Keratinocyte (primary cell): ENCODE measurements around the gene SLC38A7. TPM values are rescaled to one million over a fixed set of nuclear protein-coding genes. Genes with fewer than 3 reads are reported as not detected.
A peak's percentile ranks its signal among the peaks of the same experiment; 100 is the strongest.
"Not testable (repeated sequence)": the region's sequence is repeated elsewhere in the genome, so short reads cannot be mapped to it uniquely, and the experiment has no call there.

ENCODE experiments used
- DNase-seq: peaks from one replicate; pipeline ENCODE4 v3.0.0-alpha.2; 2011; ENCODE audit warnings: low read depth, missing footprints, low spot score
- FAIRE-seq: peaks from 2 replicates; lab custom pipeline; 2011; peaks lifted over from hg19 to GRCh38; lab: Jason Lieb, UNC
- H2AFZ ChIP-seq: 2 replicates; pipeline ENCODE4 v1.6.0; 2012; ENCODE audit warnings: low read length, control low read depth, inconsistent platforms; ENCODE audit not compliant: control insufficient read depth
- H3K27ac ChIP-seq: 2 replicates; pipeline ENCODE4 v1.5.1; 2011; ENCODE audit warnings: low read length; ENCODE audit not compliant: control insufficient read depth, insufficient read depth
- H3K27me3 ChIP-seq: 3 replicates; pipeline ENCODE4 v1.6.0; 2011; ENCODE audit warnings: low read length; ENCODE audit not compliant: control insufficient read depth, insufficient read depth; ENCODE audit errors: extremely low read depth
- H3K36me3 ChIP-seq, 2 experiments: 2 replicates in 1 of 2; 3 replicates in 1 of 2; pipeline ENCODE4 v1.5.1; 2011; ENCODE audit warnings: low read length in 2 of 2, mild to moderate bottlenecking in 1 of 2; ENCODE audit not compliant: control insufficient read depth in 2 of 2, insufficient read depth in 2 of 2; ENCODE audit errors: extremely low read depth in 1 of 2
- H3K4me1 ChIP-seq: 3 replicates; pipeline ENCODE4 v1.5.1; 2011; ENCODE audit warnings: low read length; ENCODE audit not compliant: control insufficient read depth, insufficient read depth; ENCODE audit errors: extremely low read depth
- H3K4me2 ChIP-seq: 3 replicates; pipeline ENCODE4 v1.6.0; 2011; ENCODE audit warnings: low read depth, low read length; ENCODE audit not compliant: control insufficient read depth, insufficient read depth; ENCODE audit errors: extremely low read depth
- H3K4me3 ChIP-seq, 3 experiments: fragments of 200-600 bp in 1 of 3; sonication (generic) in 1 of 3; 2 replicates in 2 of 3; 3 replicates in 1 of 3; pipeline ENCODE4 v1.5.1; 2011 to 2016; ENCODE audit warnings: low read length in 3 of 3, mild to moderate bottlenecking in 3 of 3, control low read depth in 2 of 3, inconsistent platforms in 1 of 3, low read depth in 1 of 3, mixed read lengths in 1 of 3, mixed run types in 1 of 3, moderate library complexity in 1 of 3; ENCODE audit not compliant: control insufficient read depth in 2 of 3, insufficient read depth in 2 of 3; ENCODE audit errors: extremely low read depth in 1 of 3
- H3K79me2 ChIP-seq: 2 replicates; pipeline ENCODE4 v1.6.0; 2012; ENCODE audit warnings: low read length; ENCODE audit not compliant: control insufficient read depth, insufficient read depth
- H3K9ac ChIP-seq: 3 replicates; pipeline ENCODE4 v1.6.0; 2011; ENCODE audit warnings: low read length; ENCODE audit not compliant: control insufficient read depth, insufficient read depth; ENCODE audit errors: extremely low read depth
- H3K9me1 ChIP-seq: 3 replicates; pipeline ENCODE4 v1.6.0; 2011; ENCODE audit warnings: low read length; ENCODE audit not compliant: control insufficient read depth, insufficient read depth; ENCODE audit errors: extremely low read depth
- H3K9me3 ChIP-seq: 2 replicates; pipeline ENCODE4 v1.5.1; 2012; ENCODE audit warnings: low read depth, low read length; ENCODE audit not compliant: control insufficient read depth
- H4K20me1 ChIP-seq: 3 replicates; pipeline ENCODE4 v1.6.0; 2011; ENCODE audit warnings: low read length; ENCODE audit not compliant: control insufficient read depth, insufficient read depth; ENCODE audit errors: extremely low read depth
- CTCF ChIP-seq, 3 experiments: IDR thresholded peaks in 1 of 3; conservative IDR thresholded peaks in 1 of 3; optimal IDR thresholded peaks in 1 of 3; 2 replicates in 2 of 3; 3 replicates in 1 of 3; pipeline versions ENCODE3 to v1.5.1; 2011; ENCODE audit warnings: low read length in 3 of 3, mild to moderate bottlenecking in 3 of 3, moderate library complexity in 2 of 3, control low read depth in 1 of 3, inconsistent platforms in 1 of 3; ENCODE audit not compliant: insufficient read depth in 2 of 3; ENCODE audit errors: extremely low read depth in 1 of 3
- EZH2 ChIP-seq: IDR thresholded peaks from one replicate; pipeline ENCODE4 v1.6.1; 2012; ENCODE audit warnings: inconsistent platforms, mild to moderate bottlenecking, low read length, moderate library complexity
- dilution Hi-C: fragments of 300-500 bp; cut with MboI; formaldehyde crosslinking; loops from one replicate; pipeline ENCODE4 v1.7.0; 2020; ENCODE audit warnings: low sequenced_read_pairs; ENCODE audit not compliant: extremely low pct_ligation_motif_present
- polyA plus RNA-seq, 5 experiments: library from polyadenylated mRNA; depleted of rRNA in 3 of 5; stranded (reverse) in 3 of 5; stranded (forward) in 1 of 5; unstranded in 1 of 5; fragments of >200 nt; gene quantifications; 1 replicate in 1 of 5; 2 replicates in 3 of 5; 3 replicates in 1 of 5; pipeline versions ENCODE4 v1.2.1 to v1.2.3, GENCODE V29; 2011 to 2012; ENCODE audit warnings: missing spikeins in 2 of 5, low read depth in 1 of 5, low replicate concordance in 1 of 5

The SLC38A7 gene
- polyA plus RNA-seq, 1 donor (not counting 4 experiments of a cell fraction or from before 2014, with no cell fraction given), result 11.2 TPM

- H4K20me1 ChIP-seq, result no peaks in the 10 kb centered on the region
- H3K4me1 ChIP-seq, result peaks cover 5% of the 10 kb centered on the region
- no peaks in the 10 kb centered on the region for H3K9me1 ChIP-seq
- H3K4me3 ChIP-seq, result no peak overlapping the region
- no peaks in the 10 kb centered on the region for H3K9me3 ChIP-seq
- dilution Hi-C loops, result no loop called here
- no peak for TF ChIP-seq CTCF (optimal IDR thresholded peaks at IDR 0.05 in 1 of 3, IDR thresholded peaks at IDR 0.05 in 1 of 3, conservative IDR thresholded peaks at IDR 0.05 in 1 of 3; ENCODE audit: extremely low read depth in 1 of 3, insufficient read depth in 2 of 3, low read length in 3 of 3)
- no peak for TF ChIP-seq EZH2
- no peak overlapping the region for H3K27ac ChIP-seq
- no peaks in the 10 kb centered on the region for H3K27me3 ChIP-seq
- no peaks in the 10 kb centered on the region for H3K79me2 ChIP-seq
- H3K36me3 ChIP-seq, result no peaks in the 10 kb centered on the region
- no peak for DNase-seq
- H3K9ac ChIP-seq, result no peak overlapping the region
- no peak for FAIRE-seq
- H2AFZ ChIP-seq, result no peak overlapping the region
- H3K4me2 ChIP-seq, result no peak overlapping the region
Observed at GRCh38 chr16:58639230-58639629, 45.3 kb downstream of the SLC38A7 start.

GRCh38 chr16:58638148-58639036, 46.2 kb downstream of the SLC38A7 start:
- TF ChIP-seq EZH2, result no peak
- peak; percentile 41 to 86 (median 48) for TF ChIP-seq CTCF (optimal IDR thresholded peaks at IDR 0.05 in 1 of 3, IDR thresholded peaks at IDR 0.05 in 1 of 3, conservative IDR thresholded peaks at IDR 0.05 in 1 of 3; ENCODE audit: extremely low read depth in 1 of 3, insufficient read depth in 2 of 3, low read length in 3 of 3)
- Histone ChIP-seq H3K36me3 (no peaks in the 10 kb centered on the region), H3K79me2 (no peaks in the 10 kb centered on the region), H3K27ac (no peak overlapping the region), H3K9ac (no peak overlapping the region), H3K9me1 (no peaks in the 10 kb centered on the region), H3K4me3 (no peak overlapping the region), H3K9me3 (no peaks in the 10 kb centered on the region), H4K20me1 (no peaks in the 10 kb centered on the region), H2AFZ (peak overlapping the region; percentile 24), H3K27me3 (no peaks in the 10 kb centered on the region), H3K4me2 (peak overlapping the region; percentile 11), H3K4me1 (peaks cover 5% of the 10 kb centered on the region)
- dilution Hi-C loops, result no loop called here
- DNase-seq (peak; percentile 69), FAIRE-seq (peak; percentile 41)

- H3K9me3 ChIP-seq, H3K4me3 ChIP-seq, H4K20me1 ChIP-seq, DNase-seq, H3K9ac ChIP-seq, H3K27me3 ChIP-seq, dilution Hi-C loops, H3K9me1 ChIP-seq, FAIRE-seq, H2AFZ ChIP-seq, H3K27ac ChIP-seq, H3K4me1 ChIP-seq, H3K79me2 ChIP-seq, H3K36me3 ChIP-seq, H3K4me2 ChIP-seq: not testable (repeated sequence)
Observed at GRCh38 chr16:58637021-58637420, 47.5 kb downstream of the SLC38A7 start.
